Measurements from ENCODE around the gene IQCM.

GRCh38 chr4:149830823-149831222 lies 15.2 kb upstream of the IQCM start:
- TF ChIP-seq CTCF (IDR thresholded peaks at IDR 0.05; ENCODE audit: extremely low read depth in 1 of 2, insufficient read depth in 1 of 2, low read depth in 1 of 2, low read length in 2 of 2) (no peak), EZH2 (IDR thresholded peaks at IDR 0.05; ENCODE audit: borderline replicate concordance, low read depth, low read length, severe bottlenecking) (no peak), MYC (IDR thresholded peaks at IDR 0.05; ENCODE audit: low read depth, low read length) (no peak), POLR2A (IDR thresholded peaks at IDR 0.05; ENCODE audit: low read depth, low read length) (no peak), MAX (IDR thresholded peaks at IDR 0.05; ENCODE audit: insufficient read depth, insufficient read length) (no peak)
